Heart left ventricle (tissue), 16 donors: Measurements from ENCODE around the gene ADAMTSL1. TPM values are rescaled to one million over a fixed set of nuclear protein-coding genes. Genes with fewer than 3 reads are reported as not detected.

Experiments used
- ATAC-seq, 4 donors: fragments of 200-7000 bp; cut with Tn5 transposase; one replicate each; pipeline ENCODE4 v1.9.1; 2020 to 2022; ENCODE audit warnings: moderate library complexity in 4 of 4, mild to moderate bottlenecking in 3 of 4, moderate number of reproducible peaks in 1 of 4
- DNase-seq, 5 donors: peaks; one replicate each; pipeline ENCODE4 v3.0.0-alpha.2; 2020
- H3K27ac ChIP-seq, 12 donors: fragments of 200-600 bp; sonication (generic) in 4 of 12; one replicate each; pipeline versions ENCODE4 v1.5.0 to v1.8.0; 2016 to 2022; ENCODE audit warnings: mild to moderate bottlenecking in 2 of 12
- H3K27me3 ChIP-seq, 9 donors: fragments of 200-600 bp; sonication (generic) in 2 of 9; one replicate each; pipeline versions ENCODE4 v1.5.1 to v1.8.0; 2016 to 2022; ENCODE audit warnings: mild to moderate bottlenecking in 3 of 9
- H3K36me3 ChIP-seq, 9 donors: fragments of 200-600 bp; sonication (generic) in 2 of 9; one replicate each; pipeline versions ENCODE4 v1.5.0 to v1.8.0; 2018 to 2022; ENCODE audit warnings: mild to moderate bottlenecking in 2 of 9
- H3K4me1 ChIP-seq, 12 donors: fragments of 200-600 bp; sonication (generic) in 4 of 12; one replicate each; pipeline versions ENCODE4 v1.5.0 to v1.8.0; 2016 to 2022; ENCODE audit warnings: mild to moderate bottlenecking in 3 of 12
- H3K4me3 ChIP-seq, 12 donors: fragments of 200-600 bp; sonication (generic) in 4 of 12; one replicate each; pipeline versions ENCODE4 v1.5.0 to v1.8.0; 2017 to 2022; ENCODE audit warnings: mild to moderate bottlenecking in 9 of 12, moderate library complexity in 4 of 12
- H3K9me3 ChIP-seq, 12 donors: fragments of 200-600 bp; sonication (generic) in 4 of 12; one replicate each; pipeline versions ENCODE4 v1.5.0 to v1.8.0; 2016 to 2022; ENCODE audit warnings: mild to moderate bottlenecking in 1 of 12
- CTCF ChIP-seq, 12 donors: fragments of 200-600 bp; sonication (generic) in 4 of 12; IDR thresholded peaks; one replicate each; pipeline versions ENCODE4 v1.5.0 to v1.8.0; 2018 to 2022; ENCODE audit warnings: antibody characterized with exemption in 12 of 12, mild to moderate bottlenecking in 5 of 12
- POLR2A ChIP-seq, 2 donors: fragments of 450-650 bp; IDR thresholded peaks; one replicate each; pipeline ENCODE4 v1.6.1; 2017; ENCODE audit warnings: antibody characterized with exemption in 2 of 2, mild to moderate bottlenecking in 2 of 2, moderate library complexity in 2 of 2
- WGBS, 4 donors: extraction: QIAGEN DNeasy Blood & Tissue Kit in 2 of 4; methylation state at CpG; one replicate each; pipeline versions ENCODE4 v1.1.5 to v1.1.7; 2013 to 2018; 5-methylcytosine and 5-hydroxymethylcytosine counted together
- intact Hi-C, 10 donors: fragments of 100-400 bp; cut with DNase I; formaldehyde crosslinking; loops; one replicate each; pipeline versions ENCODE4 v1.11.1 to v1.14.2; 2022
- polyA plus RNA-seq, 2 donors: library from polyadenylated mRNA; stranded (reverse); fragments of 200-250 nt; gene quantifications; one replicate each; pipeline ENCODE4 v1.2.3, GENCODE V29; 2013
- total RNA-seq, 9 donors: library from RNA; depleted of rRNA in 2 of 9; stranded (reverse); fragments of >200 nt in 2 of 9; fragmentation: NEBNext Ultra II Directional in 3 of 9; extraction: Animal tissue kit (Norgen Biotek cat#: 25700) in 3 of 9; gene quantifications; one replicate each; pipeline versions ENCODE4 v1.1.0 to v1.2.4, GENCODE V29; 2016 to 2023
- donor health status: ischemic (EF 13 %, LVEDD 7.1; RV severe dilation, severe dysfunction).
- donor health status: healthy with polysubstance abuse.
- donor health status: DM: no; HTN: yes; CAD: no.
- donor health status: DM: no; HTN: no; CAD: no.
- donor health status: ischemic (EF 25% LVEDD 6.9; RV normal size, moderate dysfunction).
- donor health status: ischemic (EF 25% LVEDD 5.7; RV mildly dilated, moderate dysfunction).
- donor health status: healthy.
- donor health status: DM: yes; HTN: yes; CAD: no.
- donor health status: ischemic (EF 35%, LVEDD 5.7; RV mildly dilated, moderate dysfunction).
- donor health status: nonischemic (EF 11% LVEDD 7.7; RV severe dilation, severe dysfunction).
- donor health status: DM: yes; HTN: yes; CAD: no.
- donor health status: PGD.
- donor health status: ischemic (EF 29% LVEDD 5.4; RV normal size, mild dysfunction).
- donor health status: nonischemic (EF 23%, LVEDD 6.1; RV moderate dilation, normal function).

Gene ADAMTSL1
- total and polyA plus RNA-seq, 11 donors, result 0.46 to 4.7 (median 1.1) TPM

GRCh38 chr9:18666986-18667772 lies 193.2 kb downstream of the ADAMTSL1 start:
- ATAC-seq, result no peak
- DNase-seq, result no peak
- H3K9me3 ChIP-seq, result no peaks in the 10 kb centered on the region
- TF ChIP-seq CTCF (IDR thresholded peaks at IDR 0.05) (no peak), POLR2A (IDR thresholded peaks at IDR 0.05) (no peak)
- no peaks in the 10 kb centered on the region for H3K27me3 ChIP-seq
- 83 to 86% (median 83%) methylated on average over 6 of the region's 6 CpGs for WGBS, 4 donors
- peaks cover 0 to 3% (median 0%) of the 10 kb centered on the region in 12 donors for H3K4me1 ChIP-seq
- peaks cover 0 to 3% (median 0%) of the 10 kb centered on the region in 9 donors for H3K36me3 ChIP-seq
- H3K27ac ChIP-seq, result no peak overlapping the region
- intact Hi-C loops, result no loop called here
- H3K4me3 ChIP-seq, result no peak overlapping the region

GRCh38 chr9:18668944-18669343 lies 195.0 kb downstream of the ADAMTSL1 start:
- no peak for DNase-seq
- H3K36me3 ChIP-seq, result no peaks in the 10 kb centered on the region
- no peaks in the 10 kb centered on the region for H3K9me3 ChIP-seq
- TF ChIP-seq CTCF (IDR thresholded peaks at IDR 0.05) (no peak), POLR2A (IDR thresholded peaks at IDR 0.05) (no peak)
- ATAC-seq, result no peak
- H3K4me3 ChIP-seq, result no peak overlapping the region
- intact Hi-C loops, result no loop called here
- whole genome bisulfite sequencing, 4 donors, result 59 to 91% (median 76%) methylated on average over 2 of the region's 2 CpGs
- no peaks in the 10 kb centered on the region for H3K27me3 ChIP-seq
- no peak overlapping the region for H3K27ac ChIP-seq
- peaks cover 0 to 3% (median 0%) of the 10 kb centered on the region in 12 donors for H3K4me1 ChIP-seq

DNA sequence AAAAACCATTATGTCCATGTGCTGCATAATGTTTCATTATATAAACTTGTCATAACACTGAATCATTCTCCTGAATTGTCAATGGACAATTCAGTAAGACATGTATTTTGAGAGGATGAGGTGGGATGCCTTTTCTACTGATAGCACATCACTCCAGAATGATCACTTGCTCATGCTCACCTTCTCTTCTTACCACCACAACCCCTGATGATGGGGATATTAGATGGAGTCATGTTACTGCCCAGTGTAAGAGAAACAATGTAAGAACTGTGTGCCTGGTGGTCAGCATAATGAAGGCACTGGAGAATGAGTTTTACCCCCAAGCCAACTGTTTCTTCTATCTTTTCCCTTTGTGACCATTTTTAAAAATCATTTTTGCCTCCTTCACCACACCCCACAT lies 198.8 kb downstream of the ADAMTSL1 start:
- no peak for TF ChIP-seq POLR2A (IDR thresholded peaks at IDR 0.05)
- H3K4me3 ChIP-seq, result no peak overlapping the region
- ATAC-seq, result no peak
- peaks cover 0 to 18% (median 4%) of the 10 kb centered on the region in 12 donors for H3K4me1 ChIP-seq
- intact Hi-C loops, result no loop called here
- no peaks in the 10 kb centered on the region for H3K36me3 ChIP-seq
- no peaks in the 10 kb centered on the region for H3K9me3 ChIP-seq
- no peaks in the 10 kb centered on the region for H3K27me3 ChIP-seq
- no peak overlapping the region for H3K27ac ChIP-seq
- DNase-seq, result no peak

DNA sequence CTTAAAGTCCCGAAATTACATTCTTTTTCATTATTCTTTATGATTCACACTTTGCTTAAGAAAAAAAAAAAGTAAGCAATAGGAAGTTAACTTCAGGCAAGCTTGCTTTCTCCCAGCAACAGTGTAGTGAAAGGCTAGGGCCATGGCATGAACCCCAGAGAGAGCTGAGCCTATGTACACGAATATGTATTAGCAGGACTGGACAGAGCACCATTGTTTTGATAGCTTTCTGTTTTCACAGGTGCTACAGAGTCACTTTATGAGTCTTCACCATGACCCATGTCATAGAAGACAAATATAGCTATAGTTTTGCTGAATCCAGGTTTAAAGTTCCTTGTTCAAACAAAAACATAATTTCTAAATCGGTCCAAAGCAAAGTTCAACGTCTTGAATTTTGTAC lies 199.2 kb downstream of the ADAMTSL1 start:
- Histone ChIP-seq H3K4me3 (no peak overlapping the region), H3K27ac (no peak overlapping the region), H3K9me3 (no peaks in the 10 kb centered on the region), H3K36me3 (no peaks in the 10 kb centered on the region), H3K4me1 (peaks cover 0 to 18% (median 4%) of the 10 kb centered on the region in 12 donors), H3K27me3 (no peaks in the 10 kb centered on the region)
- DNase-seq (no peak), ATAC-seq (no peak)
- TF ChIP-seq CTCF (IDR thresholded peaks at IDR 0.05), result no peak
- TF ChIP-seq POLR2A (IDR thresholded peaks at IDR 0.05), result no peak
- 81 to 84% (median 82%) methylated on average over 4 of the region's 4 CpGs for WGBS, 4 donors
- intact Hi-C loops, result no loop called here

GRCh38 chr9:18675332-18675731 lies 201.4 kb downstream of the ADAMTSL1 start:
- Histone ChIP-seq H3K27ac (no peak overlapping the region), H3K4me1 (peaks cover 0 to 18% (median 7%) of the 10 kb centered on the region in 12 donors), H3K9me3 (no peaks in the 10 kb centered on the region), H3K4me3 (no peak overlapping the region), H3K27me3 (no peaks in the 10 kb centered on the region), H3K36me3 (no peaks in the 10 kb centered on the region)
- ATAC-seq, result no peak
- TF ChIP-seq POLR2A (IDR thresholded peaks at IDR 0.05) (no peak), CTCF (IDR thresholded peaks at IDR 0.05) (no peak)
- WGBS, 4 donors, result 81 to 91% (median 83%) methylated on average over 1 of the region's 1 CpG
- no peak for DNase-seq
- intact Hi-C loops, result no loop called here
